GM21786 (cell line): ENCODE measurements around the gene CASP10.
A peak's percentile ranks its signal among the peaks of the same experiment; 100 is the strongest.

ENCODE experiments used
- ATAC-seq: cut with Tn5 transposase; IDR thresholded peaks from one replicate; pipeline ENCODE4 v1.9.1; 2021; ENCODE audit not compliant: unreplicated experiment

The CASP10 gene

DNA sequence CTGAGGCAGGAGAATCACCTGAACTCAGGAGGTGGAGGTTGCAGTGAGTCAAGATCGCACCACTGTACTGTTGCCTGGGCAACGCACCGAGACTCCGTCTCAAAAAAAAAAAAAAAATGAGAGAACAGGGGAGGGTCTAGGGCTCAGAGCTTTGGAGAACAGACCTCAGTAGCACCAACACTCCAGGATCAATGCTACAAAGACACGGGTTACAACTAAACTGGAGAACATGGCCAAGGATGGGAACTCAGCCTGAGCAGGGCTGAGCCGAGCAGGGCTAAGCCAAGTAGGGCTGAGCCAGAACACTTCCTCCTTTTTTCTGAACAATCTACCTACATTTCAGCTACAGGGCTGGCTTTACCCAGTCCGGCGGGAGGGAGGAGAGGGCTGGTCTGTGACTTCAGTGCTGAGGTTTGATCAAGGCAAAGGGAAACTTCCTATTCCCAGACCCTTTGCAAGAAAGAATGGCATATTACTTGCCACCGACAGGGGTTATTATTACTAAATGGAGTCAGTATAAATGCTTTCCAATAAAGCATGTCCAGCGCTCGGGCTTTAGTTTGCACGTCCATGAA is 74.5 kb downstream of the CASP10 start:
- ATAC-seq, result peak; percentile 30

DNA sequence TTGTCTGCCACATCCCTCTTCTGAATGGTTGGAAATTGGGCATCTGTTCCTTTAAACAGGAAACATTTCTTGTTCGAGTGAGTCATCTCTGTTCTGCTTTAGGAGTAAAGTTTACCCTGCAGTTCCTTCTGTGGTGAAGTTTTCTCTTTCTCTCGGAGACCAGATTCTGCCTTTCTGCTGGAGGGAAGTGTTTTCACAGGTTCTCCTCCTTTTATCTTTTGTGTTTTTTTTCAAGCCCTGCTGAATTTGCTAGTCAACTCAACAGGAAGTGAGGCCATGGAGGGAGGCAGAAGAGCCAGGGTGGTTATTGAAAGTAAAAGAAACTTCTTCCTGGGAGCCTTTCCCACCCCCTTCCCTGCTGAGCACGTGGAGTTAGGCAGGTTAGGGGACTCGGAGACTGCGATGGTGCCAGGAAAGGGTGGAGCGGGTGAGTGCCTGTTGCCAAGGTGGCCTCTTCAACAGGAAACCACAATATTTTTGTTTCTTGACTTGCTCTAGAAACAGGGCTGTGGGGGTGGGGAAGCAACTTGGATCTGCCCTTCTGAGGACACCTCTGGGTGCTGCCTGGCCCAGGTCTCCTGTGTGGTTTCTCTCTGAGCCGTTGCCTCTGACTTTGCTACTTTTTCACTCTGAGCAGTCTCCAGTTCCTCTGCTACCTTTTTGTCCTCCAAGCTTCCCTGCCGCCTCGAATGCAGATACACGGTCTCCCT is 75.2 kb downstream of the CASP10 start:
- peak; percentile 68 for ATAC-seq

DNA sequence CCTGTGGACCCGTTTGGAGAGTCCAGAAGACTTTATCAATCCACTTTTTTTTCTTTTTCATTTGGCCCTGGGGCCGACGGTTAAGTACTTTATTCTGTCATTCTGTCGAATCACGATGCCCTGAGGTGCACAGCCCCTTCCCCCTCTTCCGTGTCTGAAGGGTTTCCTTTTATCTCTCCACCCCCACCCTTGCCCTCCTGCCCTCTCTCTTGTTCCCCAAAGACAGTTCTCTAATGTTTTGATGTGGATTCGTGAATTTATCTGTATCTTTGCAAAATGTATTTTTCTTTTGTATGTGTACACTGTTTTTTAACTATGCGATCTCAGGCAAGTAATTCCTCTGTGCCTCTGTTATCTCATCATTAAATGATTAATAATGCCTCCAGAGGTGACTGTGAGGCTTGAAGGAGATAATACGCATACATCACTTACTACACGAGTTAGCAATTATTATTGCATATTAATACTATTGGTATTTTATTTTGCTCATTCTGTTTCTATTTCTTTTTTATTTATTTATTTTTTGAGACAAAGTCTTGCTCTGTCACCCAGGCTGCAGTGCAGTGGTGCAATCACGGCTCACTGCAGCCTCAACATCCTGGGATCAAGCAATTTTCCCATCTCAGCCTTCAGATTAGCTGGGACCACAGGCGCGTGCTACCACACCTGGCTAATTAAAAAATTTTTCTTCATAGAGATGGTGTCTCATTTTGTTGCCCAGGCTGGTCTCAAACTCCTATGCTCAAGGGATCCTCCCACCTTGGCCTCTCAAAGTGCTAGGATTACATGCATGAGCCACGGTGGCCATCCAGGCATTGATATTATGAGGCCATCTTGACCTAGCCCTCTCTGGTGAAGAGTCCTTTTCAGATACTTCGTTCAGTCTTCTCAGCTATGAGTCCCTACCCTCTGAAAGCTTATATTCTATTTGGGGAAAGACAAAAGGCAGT is 76.0 kb downstream of the CASP10 start:
- ATAC-seq, result no peak

DNA sequence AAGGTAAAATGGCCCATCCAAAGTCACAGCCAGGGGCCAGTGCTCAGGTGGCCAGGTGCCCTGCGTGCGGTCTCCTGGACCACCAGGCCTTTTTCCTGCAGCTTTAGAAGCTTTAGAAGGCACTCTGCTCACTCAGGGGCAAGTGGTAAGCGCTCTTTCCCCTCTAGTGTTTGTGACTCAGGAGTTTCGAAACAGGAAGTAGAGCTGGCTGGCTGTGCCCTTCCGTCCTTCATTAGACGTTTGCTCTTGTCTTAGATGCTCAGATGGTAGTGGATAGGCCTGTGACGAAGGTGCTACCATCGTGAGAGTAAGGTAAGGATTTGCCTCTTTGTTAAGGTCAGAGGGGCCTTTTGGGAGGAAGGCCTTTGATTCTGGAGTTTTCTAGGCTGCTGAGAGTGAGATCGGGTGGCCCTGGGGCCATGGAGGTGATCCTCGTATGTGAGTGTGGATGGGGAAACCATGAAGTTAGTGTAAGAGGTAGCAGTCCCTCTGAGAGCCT is 77.4 kb downstream of the CASP10 start, which contains the start of gene CASP8:
Gene CASP8 (plus strand): TSS at position 235 of the 499 bp plus-strand sequence. CDS start 5,951 bp downstream, outside the sequence.
- peak; percentile 36 for ATAC-seq

DNA sequence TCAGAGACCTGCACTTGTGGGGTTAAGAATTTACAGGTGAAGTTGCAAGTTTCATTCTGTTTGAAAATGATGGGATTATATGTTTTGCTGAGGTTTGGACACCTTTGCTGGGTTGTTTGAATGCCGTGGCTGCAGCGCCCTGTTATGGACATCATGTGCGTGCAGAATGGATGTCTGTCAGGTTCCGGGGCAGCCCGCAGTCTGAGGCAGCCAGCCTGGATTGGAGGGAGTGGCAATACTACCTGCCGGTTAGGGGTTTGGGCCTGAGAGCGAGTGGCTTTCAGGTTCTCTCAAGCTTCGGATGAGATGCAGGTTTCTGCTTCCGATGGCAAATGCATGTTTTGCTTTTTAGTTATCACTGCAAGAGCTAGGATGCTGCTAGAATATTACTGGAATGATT is 78.5 kb downstream of the CASP10 start:
- no peak for ATAC-seq

DNA sequence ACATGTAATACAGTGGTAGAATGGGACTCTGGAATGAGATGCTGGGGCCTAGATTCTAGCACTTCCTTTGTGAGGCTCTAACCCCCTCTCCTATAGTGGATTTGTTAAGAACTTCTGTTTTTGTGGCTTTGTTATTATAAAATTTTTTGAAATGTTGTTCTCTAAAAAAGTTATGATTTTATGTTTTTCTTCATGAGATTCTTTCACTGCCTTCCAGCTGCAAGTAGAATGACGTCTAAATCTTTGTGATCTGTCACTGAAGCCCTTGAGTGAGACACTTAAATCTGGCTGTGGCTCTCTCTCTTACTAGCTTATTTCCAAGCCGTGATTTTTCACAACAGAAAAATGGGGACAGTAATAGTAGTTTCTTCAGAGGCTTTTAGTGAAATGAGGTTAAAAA is 79.0 kb downstream of the CASP10 start:
- ATAC-seq, result no peak

DNA sequence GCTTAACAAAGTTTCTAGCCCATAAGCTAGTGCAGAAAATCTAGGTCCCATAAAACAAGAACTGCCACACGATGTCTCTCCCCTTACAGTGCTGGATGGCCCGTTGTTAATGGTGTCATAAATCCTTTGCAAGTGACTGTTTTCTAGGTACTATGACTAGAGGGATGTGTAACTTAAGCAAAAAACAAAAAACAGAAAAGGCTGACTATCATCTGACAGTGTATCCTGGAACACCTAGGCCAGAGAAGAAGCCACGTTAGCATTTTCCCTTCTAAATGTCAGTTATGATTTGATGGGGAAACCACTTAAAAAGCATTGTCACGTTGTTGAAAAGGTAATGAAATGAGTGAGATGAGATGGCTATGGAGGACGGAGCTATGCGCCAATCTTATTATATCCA is 79.8 kb downstream of the CASP10 start:
- ATAC-seq, result no peak

DNA sequence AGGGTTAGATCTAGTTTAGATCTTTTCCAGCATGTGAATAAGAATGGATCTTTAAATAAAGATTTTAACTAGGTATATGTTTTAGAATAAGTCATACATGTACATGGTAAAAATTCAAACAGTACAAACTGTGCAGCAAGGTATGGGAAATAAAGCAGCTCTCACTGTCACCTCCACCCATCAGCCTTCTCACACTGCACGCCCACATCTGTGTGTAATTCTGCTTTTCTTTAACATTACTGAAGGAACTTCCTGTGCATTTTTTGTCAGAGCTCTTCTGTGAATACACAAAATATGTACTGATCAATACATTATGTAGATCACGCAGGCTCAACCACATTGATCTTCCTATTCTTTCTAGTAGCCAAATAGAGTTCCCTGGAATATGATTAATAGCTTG is 80.8 kb downstream of the CASP10 start:
- ATAC-seq, result no peak

DNA sequence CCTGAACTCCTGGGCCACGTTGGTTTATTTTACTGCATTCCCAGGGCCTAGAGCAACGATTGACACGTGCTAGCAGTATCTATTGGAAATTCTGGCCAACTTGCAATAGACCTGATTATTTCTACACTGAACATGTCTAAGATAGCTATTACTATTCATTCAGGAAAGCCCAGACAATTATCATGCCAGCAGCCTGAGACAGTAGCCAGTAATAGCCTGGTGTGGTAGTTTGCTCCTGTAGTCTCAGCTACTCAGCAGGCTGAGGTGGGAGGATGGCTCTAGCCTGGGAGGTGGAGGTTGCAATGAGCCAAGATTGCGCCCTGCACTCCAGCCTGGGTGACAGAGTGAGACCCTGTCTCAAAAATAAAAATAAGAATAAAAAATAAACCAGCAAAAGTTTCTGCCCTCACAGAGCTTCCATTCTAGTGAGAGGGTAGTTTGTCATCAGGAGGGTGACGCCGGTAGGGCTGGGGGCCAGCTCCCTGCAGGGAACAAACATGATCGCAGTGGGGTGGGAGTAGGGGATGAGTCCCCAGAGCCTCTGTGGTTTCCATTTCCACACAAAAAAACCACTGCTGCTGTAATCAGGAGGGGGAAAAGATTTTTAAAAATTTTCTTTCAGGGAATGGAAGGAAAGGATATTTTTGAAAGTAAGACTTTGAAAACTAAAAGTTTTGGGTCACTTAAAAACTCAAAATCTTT is 81.7 kb downstream of the CASP10 start:
- no peak for ATAC-seq

DNA sequence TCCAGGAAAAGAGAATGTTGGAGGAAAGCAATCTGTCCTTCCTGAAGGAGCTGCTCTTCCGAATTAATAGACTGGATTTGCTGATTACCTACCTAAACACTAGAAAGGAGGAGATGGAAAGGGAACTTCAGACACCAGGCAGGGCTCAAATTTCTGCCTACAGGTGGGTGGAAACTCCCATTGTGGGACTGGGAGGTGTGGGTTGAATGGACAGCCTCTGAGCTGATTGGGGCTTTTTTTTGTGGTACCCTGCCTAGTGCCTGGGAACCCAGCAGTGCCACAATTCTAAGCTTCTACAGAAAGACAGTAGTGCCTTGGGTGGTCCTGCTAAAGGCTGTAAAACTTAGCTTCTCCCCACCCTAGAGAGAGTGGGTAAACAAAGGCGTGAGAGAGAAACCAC is 83.7 kb downstream of the CASP10 start:
- no peak for ATAC-seq

DNA sequence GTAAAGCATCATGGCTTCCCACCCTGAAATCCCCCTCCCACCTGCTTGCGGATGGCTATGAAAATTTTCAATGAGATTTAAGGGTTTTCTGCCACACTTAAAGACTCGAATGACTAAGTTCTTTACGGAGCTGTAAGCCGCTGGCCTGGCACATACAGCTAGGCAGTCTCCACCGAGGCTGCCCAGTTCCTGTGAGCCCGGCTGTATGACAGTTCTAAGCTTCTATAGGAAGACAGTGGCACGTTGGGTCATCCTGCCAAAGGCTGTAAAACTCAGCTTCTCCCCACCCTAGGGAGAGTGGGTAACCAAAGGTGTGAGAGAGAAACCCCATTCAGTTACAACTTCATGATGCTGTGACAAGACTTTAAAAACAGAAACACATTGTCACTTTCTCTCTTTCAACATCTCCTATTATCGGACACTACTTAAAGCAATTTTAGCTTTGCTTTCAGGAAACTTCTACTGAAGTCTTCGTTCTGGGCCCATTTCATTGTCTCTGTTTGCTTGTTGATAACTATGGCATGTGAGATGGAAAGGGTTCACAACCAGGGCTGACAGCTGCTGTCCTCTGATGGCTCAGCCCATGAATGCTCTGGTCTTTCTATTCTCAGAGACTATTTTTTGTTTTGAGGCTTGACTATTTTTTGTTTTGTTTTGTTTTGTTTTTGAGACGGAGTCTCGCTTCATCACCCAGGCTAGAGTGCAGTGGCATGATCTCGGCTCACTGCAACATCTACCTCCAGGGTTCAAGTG is 84.5 kb downstream of the CASP10 start:
- no peak for ATAC-seq

DNA sequence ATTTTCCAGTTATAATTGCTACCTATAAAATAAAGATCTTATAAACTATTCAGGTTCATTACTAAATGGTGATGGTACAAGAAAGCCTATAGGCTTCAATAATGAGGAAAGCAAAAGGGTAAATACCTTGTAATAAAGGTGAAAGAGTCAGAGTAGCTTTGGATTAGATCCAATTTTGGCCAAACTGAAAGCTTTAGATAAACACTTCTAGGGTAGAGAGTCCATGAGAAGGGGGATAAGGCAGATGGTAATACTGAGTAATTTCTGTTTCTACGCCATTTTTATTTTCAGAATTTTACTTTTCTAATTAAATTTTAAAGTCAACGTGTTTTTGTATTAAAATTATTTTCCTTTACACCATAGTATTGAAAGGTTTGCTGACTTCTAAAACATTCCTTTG is 86.8 kb downstream of the CASP10 start:
- ATAC-seq, result no peak

DNA sequence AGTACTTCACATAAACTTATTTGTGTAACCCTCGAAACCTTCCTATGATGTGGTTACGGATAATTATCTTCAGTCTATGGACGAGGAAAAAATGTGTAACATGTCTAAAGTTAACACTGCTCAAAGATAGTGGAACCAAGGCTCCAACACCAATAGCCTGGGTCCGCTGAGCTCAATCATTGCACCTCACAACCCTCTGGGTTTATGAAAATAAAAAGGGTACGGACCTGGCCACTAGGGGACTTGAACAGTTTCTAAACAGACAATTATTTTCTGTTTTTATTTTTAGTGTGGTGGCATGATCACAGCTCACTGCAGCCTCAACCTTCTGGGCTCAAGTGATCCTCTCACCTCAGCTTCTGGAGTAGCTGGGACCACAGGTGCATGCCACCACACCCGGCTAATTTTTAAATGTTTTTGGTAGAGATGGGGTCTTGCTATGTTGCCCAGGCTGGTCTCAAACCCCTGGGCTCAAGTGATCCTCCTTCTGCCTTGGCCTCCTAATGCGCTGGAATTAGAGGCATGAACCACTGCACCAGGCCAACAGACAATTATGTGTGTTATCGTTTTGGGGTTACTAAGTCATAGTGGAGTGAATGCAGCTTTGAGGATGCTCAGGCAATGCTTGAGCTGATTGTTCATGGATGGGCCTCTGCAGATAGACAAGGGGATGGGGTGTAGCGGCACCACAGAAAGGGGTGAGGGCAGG is 87.5 kb downstream of the CASP10 start:
- ATAC-seq, result no peak

DNA sequence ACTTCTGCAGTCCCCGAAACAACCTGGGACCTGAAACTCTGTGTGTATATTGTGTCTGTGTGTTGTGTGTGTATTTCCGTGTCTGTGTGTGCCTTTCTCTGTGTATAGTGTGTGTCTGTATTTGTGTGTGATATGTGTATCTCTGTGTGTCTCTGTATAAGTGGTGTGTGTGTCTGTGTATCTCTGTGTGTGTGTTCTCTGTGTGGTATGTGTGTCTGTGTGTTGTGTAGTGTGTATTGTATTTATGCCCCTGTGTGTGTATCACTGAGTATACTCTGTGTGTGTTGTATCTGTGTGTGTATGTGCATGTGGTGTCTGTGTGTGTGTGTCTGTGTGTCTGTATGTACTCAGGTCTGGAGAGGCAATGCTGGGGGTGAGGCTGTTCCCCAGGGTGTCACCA is 89.0 kb downstream of the CASP10 start:
- ATAC-seq, result no peak

DNA sequence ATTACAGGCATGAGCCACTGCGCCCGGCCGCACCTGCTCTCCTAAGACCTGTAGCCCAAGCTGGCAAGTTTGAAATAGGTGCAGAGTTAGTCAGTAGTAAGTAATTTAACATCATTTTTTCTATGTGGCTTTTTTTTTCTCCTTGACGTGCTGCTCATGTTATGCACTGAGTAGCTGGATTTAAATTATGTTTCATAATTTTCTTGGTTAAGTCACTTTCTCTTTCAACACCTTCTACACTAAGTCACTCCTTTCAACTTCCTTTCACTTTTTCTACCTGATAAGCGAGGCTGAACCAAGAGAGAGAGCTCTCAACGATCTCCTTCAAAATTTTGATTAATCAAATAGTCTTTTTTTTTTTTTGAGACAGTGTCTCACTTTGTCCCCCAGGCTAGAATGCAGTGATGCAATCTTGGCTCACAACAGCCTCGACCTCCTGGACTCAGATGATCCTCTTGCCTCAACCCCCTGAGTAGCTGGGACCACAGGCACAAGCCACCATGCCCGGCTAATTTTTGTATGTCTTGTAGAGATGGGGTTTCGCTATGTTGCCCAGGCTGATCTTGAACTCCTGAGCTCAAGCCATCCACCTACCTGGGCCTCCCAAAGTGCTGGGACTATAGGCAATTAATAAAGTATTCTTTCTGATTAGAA is 90.5 kb downstream of the CASP10 start:
- no peak for ATAC-seq

DNA sequence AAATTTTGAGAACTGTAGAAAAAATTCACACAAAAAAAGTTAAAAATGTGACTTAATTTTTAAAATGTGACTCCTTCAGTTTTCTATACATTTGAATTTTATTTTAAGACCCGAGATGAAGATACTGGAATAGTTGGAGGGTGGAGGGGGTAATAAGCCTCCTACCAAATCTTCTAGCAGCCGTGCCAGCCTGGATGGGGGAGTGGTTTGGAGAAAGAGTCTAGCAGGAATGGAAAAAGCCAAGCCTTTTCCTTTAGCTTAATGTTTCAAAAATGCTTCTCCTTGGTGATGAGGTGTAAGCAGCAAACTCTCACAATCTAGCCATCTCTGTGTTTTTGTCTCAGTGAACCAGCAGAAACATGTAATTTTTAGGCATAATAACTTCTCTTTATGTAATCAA is 92.1 kb downstream of the CASP10 start:
- no peak for ATAC-seq

DNA sequence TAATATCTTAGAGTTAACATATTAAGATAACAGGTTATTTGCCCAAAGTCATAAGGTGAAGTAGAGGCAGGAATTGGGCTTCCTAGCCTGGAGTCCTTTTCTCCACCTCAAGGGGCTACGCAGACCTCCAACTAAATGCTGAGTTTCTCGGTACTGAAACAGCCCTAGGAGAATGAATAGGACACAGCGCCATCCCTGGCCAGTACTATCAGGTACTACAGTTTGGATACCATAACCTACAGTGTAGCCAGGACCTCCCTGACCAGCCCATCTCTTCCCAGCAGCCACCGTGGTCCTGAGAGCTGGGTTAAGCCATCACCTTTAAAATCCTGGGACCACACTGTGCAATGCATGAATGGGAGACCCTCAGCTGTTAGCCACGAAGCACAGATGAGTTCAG is 93.0 kb downstream of the CASP10 start:
- no peak for ATAC-seq

DNA sequence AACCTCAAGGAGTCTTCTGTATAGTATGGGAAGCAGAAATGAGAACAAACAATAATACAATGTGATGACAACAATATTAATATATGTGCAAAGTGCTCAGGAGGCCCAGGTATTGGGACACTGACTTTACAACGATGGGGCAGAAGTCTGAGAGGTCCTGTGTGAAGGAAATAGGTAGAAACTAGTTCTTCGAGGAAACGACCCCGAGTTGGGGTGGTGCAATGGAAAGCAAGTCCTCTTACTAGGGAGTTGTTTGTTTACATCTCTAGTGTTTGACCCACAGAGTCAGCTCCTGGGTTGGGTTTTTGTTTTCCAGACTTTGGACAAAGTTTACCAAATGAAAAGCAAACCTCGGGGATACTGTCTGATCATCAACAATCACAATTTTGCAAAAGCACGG is 93.6 kb downstream of the CASP10 start:
- ATAC-seq, result no peak
